ENCODE results near the gene GPC3.
"Not testable (repeated sequence)": the region's sequence is repeated elsewhere in the genome, so short reads cannot be mapped to it uniquely, and the experiment has no call there.

Gene GPC3

GRCh38 chrX:133985164-133985966 is at the start of gene GPC3:
Gene GPC3, minus strand, starts transcription at chrX:133985594.
- DNase-seq, result peak; percentile 16

GRCh38 chrX:134032441-134032840 is 47.0 kb upstream of the GPC3 start:
- DNase-seq, result no peak

- peak; percentile 14 for DNase-seq
These were observed 41.3 kb upstream of the GPC3 start for GRCh38 chrX:134026565-134027311.

GRCh38 chrX:134025986-134026545 is 40.7 kb upstream of the GPC3 start:
- no peak for DNase-seq

GRCh38 chrX:134024686-134025377 is 39.4 kb upstream of the GPC3 start:
- no peak for DNase-seq

- no peak for DNase-seq
These were observed 38.5 kb upstream of the GPC3 start for GRCh38 chrX:134023851-134024281.

- DNase-seq, result peak; percentile 9
These were observed 35.5 kb upstream of the GPC3 start for GRCh38 chrX:134020910-134021309.

GRCh38 chrX:134019567-134020206 is 34.3 kb upstream of the GPC3 start:
- DNase-seq, result no peak

GRCh38 chrX:134016309-134016708 is 30.9 kb upstream of the GPC3 start:
- DNase-seq, result not testable (repeated sequence)

GRCh38 chrX:134015510-134015909 is 30.1 kb upstream of the GPC3 start:
- DNase-seq, result not testable (repeated sequence)

GRCh38 chrX:134013524-134013923 is 28.1 kb upstream of the GPC3 start:
- no peak for DNase-seq

GRCh38 chrX:134013092-134013497 is 27.7 kb upstream of the GPC3 start:
- peak; percentile 0 for DNase-seq

GRCh38 chrX:134010690-134011089 is 25.3 kb upstream of the GPC3 start:
- no peak for DNase-seq

- DNase-seq, result no peak
These were observed 22.3 kb upstream of the GPC3 start for GRCh38 chrX:134007716-134008115.

- no peak for DNase-seq
These were observed 21.2 kb upstream of the GPC3 start for GRCh38 chrX:134006484-134007161.

GRCh38 chrX:134004084-134004483 is 18.7 kb upstream of the GPC3 start:
- peak; percentile 4 for DNase-seq

GRCh38 chrX:134002921-134003615 is 17.7 kb upstream of the GPC3 start:
- DNase-seq, result no peak

GRCh38 chrX:134000260-134001245 is 15.2 kb upstream of the GPC3 start:
- no peak for DNase-seq

GRCh38 chrX:133999031-133999705 is 13.8 kb upstream of the GPC3 start:
- DNase-seq, result no peak

GRCh38 chrX:133995759-133996158 is 10.4 kb upstream of the GPC3 start:
- DNase-seq, result no peak

Data from kidney glomerular epithelial cell (primary cell).